Lung (tissue), 12 donors: ENCODE measurements around the gene PYDC2. TPM values are rescaled to one million over a fixed set of nuclear protein-coding genes. Genes with fewer than 3 reads are reported as not detected.

Source experiments
- ATAC-seq: fragments of 200-7000 bp; cut with Tn5 transposase; one replicate; pipeline ENCODE4 v1.9.1; 2020; ENCODE audit warnings: moderate number of reproducible peaks; ENCODE audit not compliant: insufficient read depth, low FRiP score
- DNase-seq, 3 donors: peaks; one replicate each; pipeline ENCODE4 v3.0.0-alpha.2; 2013 to 2017
- H3K27ac ChIP-seq, 2 donors: one replicate each; pipeline ENCODE4 v1.5.1; 2013; ENCODE audit warnings: mild to moderate bottlenecking in 2 of 2, moderate library complexity in 2 of 2, control low read depth in 1 of 2, inconsistent platforms in 1 of 2, low read depth in 1 of 2, low read length in 1 of 2
- H3K27me3 ChIP-seq, 3 donors: one replicate each; pipeline ENCODE4 v1.5.1; 2013; ENCODE audit warnings: low read length in 2 of 3; ENCODE audit not compliant: control insufficient read depth in 3 of 3, insufficient read depth in 3 of 3
- H3K36me3 ChIP-seq, 4 donors: one replicate each; pipeline ENCODE4 v1.5.1; 2013; ENCODE audit warnings: low read length in 4 of 4, mild to moderate bottlenecking in 1 of 4, moderate library complexity in 1 of 4; ENCODE audit not compliant: control insufficient read depth in 4 of 4, insufficient read depth in 4 of 4
- H3K4me1 ChIP-seq, 5 donors: one replicate each; pipeline ENCODE4 v1.5.1; 2013; ENCODE audit warnings: low read length in 5 of 5, mild to moderate bottlenecking in 2 of 5, moderate library complexity in 1 of 5; ENCODE audit not compliant: control insufficient read depth in 5 of 5, insufficient read depth in 5 of 5
- H3K4me3 ChIP-seq: one replicate; pipeline ENCODE4 v1.5.1; 2013; ENCODE audit warnings: mild to moderate bottlenecking, control low read depth, moderate library complexity
- H3K9ac ChIP-seq, 2 donors: one replicate each; pipeline ENCODE4 v1.5.1; 2013; ENCODE audit warnings: low read length in 2 of 2, control low read depth in 1 of 2; ENCODE audit not compliant: insufficient read depth in 1 of 2
- H3K9me3 ChIP-seq, 4 donors: one replicate each; pipeline ENCODE4 v1.5.1; 2013; ENCODE audit warnings: low read length in 3 of 4, mild to moderate bottlenecking in 1 of 4, moderate library complexity in 1 of 4; ENCODE audit not compliant: control insufficient read depth in 4 of 4, insufficient read depth in 3 of 4
- CTCF ChIP-seq: IDR thresholded peaks from 2 replicates; pipeline ENCODE4 v1.5.1; 2012; ENCODE audit warnings: mild to moderate bottlenecking; ENCODE audit errors: control extremely low read depth, extremely low read depth
- WGBS, 2 donors: extraction: QIAGEN DNeasy Blood & Tissue Kit; methylation state at CpG; one replicate each; pipeline ENCODE4 v1.1.7; 2013; 5-methylcytosine and 5-hydroxymethylcytosine counted together
- polyA plus RNA-seq, 2 donors: library from polyadenylated mRNA; stranded (reverse); fragments of 200-250 nt; gene quantifications; one replicate each; pipeline ENCODE4 v1.2.1, GENCODE V29; 2013
- total RNA-seq, 2 donors: library from RNA; depleted of rRNA in 1 of 2; stranded (reverse); fragments of >200 nt in 1 of 2; gene quantifications; one replicate each; pipeline ENCODE4 v1.2.1, GENCODE V29; 2014 to 2021
- donor health status: control.
- donor health status: control.
- donor health status: Bipolar disorder and iron deficiency.
- donor health status: healthy.
- donor health status: DM: yes; HTN: yes; CAD: no.

Gene PYDC2
- total and polyA plus RNA-seq, 4 donors = not detected

GRCh38 chr3:191449256-191449655 is 11.7 kb upstream of the PYDC2 start:
- no peak for ATAC-seq
- TF ChIP-seq CTCF = no peak

GRCh38 chr3:191455257-191455952 is 5.6 kb upstream of the PYDC2 start:
- Histone ChIP-seq H3K9me3 (peaks cover 0 to 6% (median 0%) of the 10 kb centered on the region in 4 donors), H3K9ac (no peak overlapping the region), H3K4me1 (no peaks in the 10 kb centered on the region), H3K27ac (no peak overlapping the region), H3K36me3 (no peaks in the 10 kb centered on the region), H3K27me3 (no peaks in the 10 kb centered on the region), H3K4me3 (no peak overlapping the region)
- ATAC-seq = no peak
- TF ChIP-seq CTCF = no peak
- DNase-seq = peak in 2 of 3 donors; percentile 40 to 70
- WGBS, 2 donors = 24 to 28% methylated on average over 3 of the region's 3 CpGs

More at GRCh38 chr3:191449256-191449655, 11.7 kb upstream of the PYDC2 start:
- Histone ChIP-seq H3K27me3 (no peaks in the 10 kb centered on the region), H3K4me3 (no peak overlapping the region), H3K27ac (no peak overlapping the region), H3K9ac (no peak overlapping the region), H3K9me3 (peaks cover 0 to 6% (median 0%) of the 10 kb centered on the region in 4 donors), H3K36me3 (no peaks in the 10 kb centered on the region), H3K4me1 (no peaks in the 10 kb centered on the region)
- no peak for DNase-seq
- WGBS, 2 donors = 0 to 42% methylated on average over 1 of the region's 1 CpG

GRCh38 chr3:191460360-191460759 is 603 bp upstream of the PYDC2 start:
- Histone ChIP-seq H3K36me3 (no peaks in the 10 kb centered on the region), H3K27ac (no peak overlapping the region), H3K9me3 (no peaks in the 10 kb centered on the region), H3K4me1 (no peaks in the 10 kb centered on the region), H3K4me3 (no peak overlapping the region), H3K27me3 (no peaks in the 10 kb centered on the region), H3K9ac (no peak overlapping the region)
- WGBS, 2 donors = 85 to 86% methylated on average over 2 of the region's 2 CpGs
- no peak for ATAC-seq
- DNase-seq = no peak
- no peak for TF ChIP-seq CTCF

GRCh38 chr3:191470080-191470479 is 9.1 kb downstream of the PYDC2 start:
- Histone ChIP-seq H3K27ac (no peak overlapping the region), H3K9me3 (no peaks in the 10 kb centered on the region), H3K36me3 (no peaks in the 10 kb centered on the region), H3K9ac (no peak overlapping the region), H3K4me3 (no peak overlapping the region), H3K4me1 (peaks cover 0 to 27% (median 1%) of the 10 kb centered on the region in 5 donors), H3K27me3 (no peaks in the 10 kb centered on the region)
- no peak for ATAC-seq
- no peak for TF ChIP-seq CTCF
- DNase-seq = peak in 2 of 3 donors; percentile 37 to 55
